ENCODE results near the gene SERTAD1. TPM values are rescaled to one million over a fixed set of nuclear protein-coding genes. Genes with fewer than 3 reads are reported as not detected.

SERTAD1 gene
- total RNA-seq, 1 experiment from 2014 or later = 35.3 TPM

- no peaks in the 10 kb centered on the region for H3K27me3 ChIP-seq
- H3K4me3 ChIP-seq = no peak overlapping the region
- DNase-seq = no peak
- no peaks in the 10 kb centered on the region for H3K36me3 ChIP-seq
- H3K9me3 ChIP-seq = no peaks in the 10 kb centered on the region
Observed at GRCh38 chr19:40377876-40378385, 47.9 kb downstream of the SERTAD1 start.

DNA sequence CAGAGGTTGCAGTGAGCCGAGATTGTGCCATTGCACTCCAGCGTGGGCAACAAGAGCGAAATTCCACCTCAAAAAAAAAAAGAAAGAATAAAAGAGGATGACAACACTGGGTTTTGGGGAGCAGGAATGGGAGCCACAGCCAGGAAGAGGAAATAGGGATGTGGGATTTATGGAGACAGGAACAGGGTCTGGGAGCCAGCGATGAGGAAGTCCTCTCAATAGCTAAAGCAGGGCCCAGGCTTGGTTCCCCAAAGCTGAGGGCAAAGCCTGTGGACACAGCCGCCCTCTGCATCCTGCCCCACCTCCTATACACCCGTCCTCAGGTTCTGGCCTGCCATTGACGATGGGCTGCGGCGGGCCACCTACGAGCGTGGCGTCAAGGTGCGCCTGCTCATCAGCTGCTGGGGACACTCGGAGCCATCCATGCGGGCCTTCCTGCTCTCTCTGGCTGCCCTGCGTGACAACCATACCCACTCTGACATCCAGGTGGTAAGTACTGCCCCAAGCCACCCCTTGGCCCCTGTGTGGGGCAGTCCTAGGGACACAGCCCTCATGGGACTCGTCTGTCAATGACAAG, 49.4 kb downstream of the SERTAD1 start:
- Histone ChIP-seq H3K4me3 (no peak overlapping the region), H3K36me3 (no peaks in the 10 kb centered on the region), H3K27me3 (no peaks in the 10 kb centered on the region), H3K9me3 (no peaks in the 10 kb centered on the region)
- DNase-seq = no peak

GRCh38 chr19:40374084-40374483, 51.7 kb downstream of the SERTAD1 start:
- H3K27me3 ChIP-seq = no peaks in the 10 kb centered on the region
- no peaks in the 10 kb centered on the region for H3K36me3 ChIP-seq
- H3K4me3 ChIP-seq = no peak overlapping the region
- H3K9me3 ChIP-seq = no peaks in the 10 kb centered on the region
- no peak for DNase-seq

DNA sequence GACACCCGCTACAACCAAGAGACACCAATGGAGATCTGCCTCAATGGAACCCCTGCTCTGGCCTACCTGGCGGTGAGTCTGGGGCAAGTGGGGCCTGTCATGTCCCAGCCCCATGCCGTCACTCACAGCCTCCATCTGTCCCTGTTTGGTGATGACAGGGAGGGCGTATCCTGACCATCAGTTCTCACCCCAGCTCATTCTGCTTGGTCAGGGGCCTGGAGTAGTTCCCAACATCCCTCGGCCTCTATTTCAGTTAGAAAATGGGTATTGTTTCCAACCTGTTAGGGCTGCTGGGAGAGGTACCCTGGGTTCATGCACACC, 54.0 kb downstream of the SERTAD1 start:
- Histone ChIP-seq H3K4me3 (no peak overlapping the region), H3K36me3 (no peaks in the 10 kb centered on the region; the same call in 1 of the 2 replicates), H3K27me3 (no peaks in the 10 kb centered on the region), H3K9me3 (no peaks in the 10 kb centered on the region)
- no peak for DNase-seq

Other genes with a start within 250 kb of the SERTAD1 start
- 4.2 and 13.8 TPM in 2 replicates for gene MAP3K10, start 234.6 kb downstream of the SERTAD1 start, total RNA-seq (2014; rRNA removed; shearing (Covaris generic); ENCODE audit: low replicate concordance)
- not detected in 2 replicates for gene TTC9B, start 207.6 kb downstream of the SERTAD1 start, total RNA-seq (2014; rRNA removed; shearing (Covaris generic); ENCODE audit: low replicate concordance)
- gene CCNP, start 199.3 kb downstream of the SERTAD1 start, total RNA-seq (2014; rRNA removed; shearing (Covaris generic); ENCODE audit: low replicate concordance) = not detected in 2 replicates
- 104 and 131 TPM in 2 replicates for gene AKT2, start 140.6 kb downstream of the SERTAD1 start, total RNA-seq (2014; rRNA removed; shearing (Covaris generic); ENCODE audit: low replicate concordance)
- gene C19orf47, start 77.6 kb downstream of the SERTAD1 start, total RNA-seq (2014; rRNA removed; shearing (Covaris generic); ENCODE audit: low replicate concordance) = 27.0 and 37.3 TPM in 2 replicates
- 141 and 144 TPM in 2 replicates for gene PLD3, start 77.3 kb downstream of the SERTAD1 start, total RNA-seq (2014; rRNA removed; shearing (Covaris generic); ENCODE audit: low replicate concordance)
- 0.22 and 0.69 TPM in 2 replicates for gene HIPK4, start 35.8 kb downstream of the SERTAD1 start, total RNA-seq (2014; rRNA removed; shearing (Covaris generic); ENCODE audit: low replicate concordance)
- 5.6 and 6.3 TPM in 2 replicates for gene PRX, start 12.6 kb downstream of the SERTAD1 start, total RNA-seq (2014; rRNA removed; shearing (Covaris generic); ENCODE audit: low replicate concordance)
- gene SERTAD3, start 18.3 kb upstream of the SERTAD1 start, total RNA-seq (2014; rRNA removed; shearing (Covaris generic); ENCODE audit: low replicate concordance) = 15.9 and 38.3 TPM in 2 replicates
- 140 and 179 TPM in 2 replicates for gene BLVRB, start 39.8 kb upstream of the SERTAD1 start, total RNA-seq (2014; rRNA removed; shearing (Covaris generic); ENCODE audit: low replicate concordance)
- gene SPTBN4, start 41.0 kb upstream of the SERTAD1 start, total RNA-seq (2014; rRNA removed; shearing (Covaris generic); ENCODE audit: low replicate concordance) = 0.16 and 3.0 TPM in 2 replicates
- 61.7 and 105 TPM in 2 replicates for gene SHKBP1, start 150.9 kb upstream of the SERTAD1 start, total RNA-seq (2014; rRNA removed; shearing (Covaris generic); ENCODE audit: low replicate concordance)
- 12.9 and 26.5 TPM in 2 replicates for gene LTBP4, start 175.4 kb upstream of the SERTAD1 start, total RNA-seq (2014; rRNA removed; shearing (Covaris generic); ENCODE audit: low replicate concordance)

Measured in MG63 (cell line).